ENCODE data around the gene GRID2.

GRID2 gene

GRCh38 chr4:93756101-93756500 is 1452.3 kb downstream of the GRID2 start:
- DNase-seq (ENCODE audit: low spot score), result no peak

GRCh38 chr4:93759506-93759905 is 1455.7 kb downstream of the GRID2 start:
- no peak for DNase-seq (ENCODE audit: low spot score)

GRCh38 chr4:93760284-93760683 is 1456.5 kb downstream of the GRID2 start:
- no peak for DNase-seq (ENCODE audit: low spot score)

GRCh38 chr4:93761286-93761685 is 1457.5 kb downstream of the GRID2 start:
- DNase-seq (ENCODE audit: low spot score), result no peak

- DNase-seq (ENCODE audit: low spot score), result peak; percentile 42
These were observed 1461.0 kb downstream of the GRID2 start for GRCh38 chr4:93764639-93765246.

- DNase-seq (ENCODE audit: low spot score), result no peak
These were observed 1464.2 kb downstream of the GRID2 start for GRCh38 chr4:93767917-93768316.

GRCh38 chr4:93770201-93770600 is 1466.4 kb downstream of the GRID2 start:
- DNase-seq (ENCODE audit: low spot score), result no peak

GRCh38 chr4:93771640-93772411 is 1468.1 kb downstream of the GRID2 start:
- DNase-seq (ENCODE audit: low spot score), result no peak

- no peak for DNase-seq (ENCODE audit: low spot score)
These were observed 1469.1 kb downstream of the GRID2 start for GRCh38 chr4:93772858-93773257.

- no peak for DNase-seq (ENCODE audit: low spot score)
These were observed 1471.8 kb downstream of the GRID2 start for GRCh38 chr4:93775551-93775950.

- no peak for DNase-seq (ENCODE audit: low spot score)
These were observed 1472.8 kb downstream of the GRID2 start for GRCh38 chr4:93776386-93777080.

- DNase-seq (ENCODE audit: low spot score), result no peak
These were observed 1473.3 kb downstream of the GRID2 start for GRCh38 chr4:93777081-93777460.

GRCh38 chr4:93779228-93779627 is 1475.5 kb downstream of the GRID2 start:
- no peak for DNase-seq (ENCODE audit: low spot score)

- no peak for DNase-seq (ENCODE audit: low spot score)
These were observed 1476.3 kb downstream of the GRID2 start for GRCh38 chr4:93780080-93780479.

GRCh38 chr4:93781198-93781597 is 1477.4 kb downstream of the GRID2 start:
- no peak for DNase-seq (ENCODE audit: low spot score)

GRCh38 chr4:93786149-93786548 is 1482.4 kb downstream of the GRID2 start:
- no peak for DNase-seq (ENCODE audit: low spot score)

- no peak for DNase-seq (ENCODE audit: low spot score)
These were observed 1484.9 kb downstream of the GRID2 start for GRCh38 chr4:93788712-93789111.

- DNase-seq (ENCODE audit: low spot score), result peak; percentile 39
These were observed 1487.9 kb downstream of the GRID2 start for GRCh38 chr4:93791570-93792195.

GRCh38 chr4:93802045-93802444 is 1498.3 kb downstream of the GRID2 start:
- no peak for DNase-seq (ENCODE audit: low spot score)

GRCh38 chr4:93809773-93810172 is 1506.0 kb downstream of the GRID2 start:
- no peak for DNase-seq (ENCODE audit: low spot score)

- no peak for DNase-seq (ENCODE audit: low spot score)
These were observed 1506.7 kb downstream of the GRID2 start for GRCh38 chr4:93810340-93810992.

- no peak for DNase-seq (ENCODE audit: low spot score)
These were observed 1509.3 kb downstream of the GRID2 start for GRCh38 chr4:93813092-93813491.

Data from activated CD4-positive, alpha-beta T cell treated with anti-CD3 and anti-CD28 coated beads, Interleukin-2, Interleukin-4, amounts not matched to agents 100 ng/mL and 50 ng/mL, durations not matched to agents 16 hours and 8 hours (primary cell).